Retinal pigment epithelial cell (primary cell): ENCODE measurements around the gene PKNOX2.

Experiments used
- DNase-seq: peaks from one replicate; pipeline ENCODE4 v3.0.0-alpha.2; 2010; ENCODE audit warnings: low read depth
- H3K4me3 ChIP-seq: 2 replicates; pipeline ENCODE4 v1.5.1; 2011; ENCODE audit warnings: mild to moderate bottlenecking, low read length, control low read depth, moderate library complexity
- TF ChIP-seq, protein P1 (sequence below): conservative IDR thresholded peaks from 2 replicates; pipeline ENCODE4 v1.5.1; 2011; ENCODE audit warnings: low read depth, low read length, control low read depth, inconsistent platforms

The PKNOX2 gene

DNA sequence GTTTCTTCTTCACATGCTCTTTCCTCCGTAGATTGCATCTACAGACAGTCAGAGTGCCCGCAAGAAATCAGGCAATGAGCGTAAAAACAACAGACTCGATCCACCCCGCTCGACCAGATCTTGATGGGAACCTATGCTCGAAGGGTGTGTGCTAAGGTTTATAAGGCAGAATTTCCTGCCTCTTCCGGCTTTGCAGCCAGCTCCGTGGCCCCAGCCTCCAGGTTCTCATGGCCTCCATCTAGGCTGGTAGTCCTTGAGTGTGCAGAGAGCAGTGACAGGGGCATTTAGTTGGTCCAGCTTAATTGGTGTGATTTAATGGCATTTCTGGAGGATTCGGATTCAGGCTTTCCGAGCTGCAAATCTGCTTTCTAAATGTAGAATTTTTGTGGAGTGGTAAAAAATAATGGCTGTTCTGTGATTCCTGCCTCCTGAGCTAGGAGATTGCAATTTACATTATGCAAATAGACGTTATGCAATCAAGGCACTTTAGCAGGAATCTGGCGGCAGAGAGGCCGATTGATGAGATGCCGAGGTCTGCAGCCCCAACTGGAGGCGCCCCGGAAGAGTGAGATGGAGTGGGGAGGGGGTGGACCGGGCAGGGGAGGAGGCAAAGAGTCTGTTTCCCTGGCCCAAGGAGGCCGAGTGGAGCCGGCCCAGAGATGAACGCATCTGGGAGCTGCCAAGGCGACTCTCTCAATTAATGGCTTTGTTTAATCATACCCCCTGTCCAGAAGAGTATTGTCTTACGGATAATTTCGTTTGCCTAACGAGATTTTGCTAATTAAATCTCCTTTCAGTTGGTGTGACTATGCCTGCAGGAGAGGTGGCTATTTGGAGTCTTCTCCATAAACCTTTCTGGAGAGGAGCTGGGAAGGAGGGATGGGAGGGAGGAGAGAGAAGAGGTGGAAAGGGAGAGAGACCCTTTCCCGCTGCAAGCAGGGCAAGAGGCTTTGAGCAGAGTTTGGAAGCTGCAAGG is 75.3 kb downstream of the PKNOX2 start:
- TF ChIP-seq, protein P1, sequence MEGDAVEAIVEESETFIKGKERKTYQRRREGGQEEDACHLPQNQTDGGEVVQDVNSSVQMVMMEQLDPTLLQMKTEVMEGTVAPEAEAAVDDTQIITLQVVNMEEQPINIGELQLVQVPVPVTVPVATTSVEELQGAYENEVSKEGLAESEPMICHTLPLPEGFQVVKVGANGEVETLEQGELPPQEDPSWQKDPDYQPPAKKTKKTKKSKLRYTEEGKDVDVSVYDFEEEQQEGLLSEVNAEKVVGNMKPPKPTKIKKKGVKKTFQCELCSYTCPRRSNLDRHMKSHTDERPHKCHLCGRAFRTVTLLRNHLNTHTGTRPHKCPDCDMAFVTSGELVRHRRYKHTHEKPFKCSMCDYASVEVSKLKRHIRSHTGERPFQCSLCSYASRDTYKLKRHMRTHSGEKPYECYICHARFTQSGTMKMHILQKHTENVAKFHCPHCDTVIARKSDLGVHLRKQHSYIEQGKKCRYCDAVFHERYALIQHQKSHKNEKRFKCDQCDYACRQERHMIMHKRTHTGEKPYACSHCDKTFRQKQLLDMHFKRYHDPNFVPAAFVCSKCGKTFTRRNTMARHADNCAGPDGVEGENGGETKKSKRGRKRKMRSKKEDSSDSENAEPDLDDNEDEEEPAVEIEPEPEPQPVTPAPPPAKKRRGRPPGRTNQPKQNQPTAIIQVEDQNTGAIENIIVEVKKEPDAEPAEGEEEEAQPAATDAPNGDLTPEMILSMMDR = no peak
- DNase-seq = no peak
- H3K4me3 ChIP-seq = no peak overlapping the region

DNA sequence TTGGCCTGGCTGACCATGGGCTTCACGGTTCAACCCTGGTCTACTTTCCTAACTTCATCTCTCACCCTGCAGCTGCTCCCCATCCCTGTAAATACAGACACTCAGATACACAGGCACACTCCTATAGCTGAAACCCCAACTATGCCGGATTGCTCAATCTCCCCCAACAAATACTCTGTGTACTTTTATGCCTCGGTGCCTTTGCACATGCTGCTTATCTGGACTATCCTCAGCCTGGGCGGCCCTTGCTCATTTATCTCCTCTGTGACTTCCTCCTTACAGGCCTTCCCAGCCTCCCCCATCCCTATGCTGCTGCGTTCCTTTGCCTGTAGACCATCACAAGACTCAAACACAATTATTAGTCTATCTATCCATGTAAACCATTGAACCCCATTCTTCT is 76.6 kb downstream of the PKNOX2 start:
- DNase-seq = no peak
- H3K4me3 ChIP-seq = no peak overlapping the region
- TF ChIP-seq, protein P1 = no peak

DNA sequence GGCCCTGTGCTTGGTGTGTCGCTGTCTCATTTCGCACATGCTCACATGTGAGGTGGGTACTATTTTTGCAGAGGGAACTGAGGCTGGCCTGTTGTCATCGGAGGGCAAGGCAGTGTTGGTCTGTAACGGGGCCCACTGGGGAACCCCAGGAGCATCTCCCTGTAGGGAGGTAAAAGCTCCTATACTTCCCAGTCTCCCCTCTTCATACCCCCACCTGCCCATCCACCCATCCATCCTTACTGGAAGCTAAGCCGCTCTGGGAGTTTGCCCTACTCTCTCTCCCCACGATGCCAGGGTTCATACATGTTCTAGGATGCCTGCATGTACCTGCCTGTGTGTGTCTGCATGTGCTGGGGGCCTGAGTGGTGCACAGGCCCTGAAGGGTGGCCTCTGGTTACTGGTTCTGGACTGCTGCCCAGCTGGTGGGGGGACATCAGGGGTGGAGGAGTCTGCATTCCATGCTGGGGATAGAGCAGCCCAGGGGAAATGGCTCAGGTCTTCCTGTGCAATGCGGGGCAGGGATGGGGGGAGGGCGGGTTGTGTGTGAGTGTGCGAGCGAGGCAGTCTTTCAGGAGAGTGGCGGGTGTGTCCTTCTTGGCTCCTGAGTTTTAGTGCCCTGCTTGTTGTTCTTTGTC is 77.7 kb downstream of the PKNOX2 start:
- TF ChIP-seq, protein P1 = no peak
- no peak for DNase-seq
- no peak overlapping the region for H3K4me3 ChIP-seq

DNA sequence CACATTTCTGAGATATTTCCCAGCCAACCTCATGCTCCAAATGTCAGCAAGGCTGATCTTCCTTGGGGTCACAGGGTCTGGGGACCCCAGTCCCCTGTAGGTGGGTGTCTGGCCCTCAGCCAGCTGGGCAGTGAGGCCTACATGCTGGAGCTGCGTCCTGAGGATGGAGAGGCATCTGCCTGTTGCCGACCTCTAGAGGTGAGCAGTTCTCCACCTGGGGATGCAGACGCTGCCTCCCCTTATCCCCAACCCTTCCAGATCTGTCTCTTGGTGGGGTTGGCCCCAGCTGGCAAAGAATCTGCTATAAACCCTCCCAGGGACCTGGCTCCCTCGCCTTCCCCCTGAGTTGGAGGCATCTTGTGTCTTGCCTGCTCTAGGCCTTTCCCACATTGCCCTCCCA is 79.6 kb downstream of the PKNOX2 start:
- no peak for DNase-seq
- TF ChIP-seq, protein P1 = no peak
- H3K4me3 ChIP-seq = no peak overlapping the region

DNA sequence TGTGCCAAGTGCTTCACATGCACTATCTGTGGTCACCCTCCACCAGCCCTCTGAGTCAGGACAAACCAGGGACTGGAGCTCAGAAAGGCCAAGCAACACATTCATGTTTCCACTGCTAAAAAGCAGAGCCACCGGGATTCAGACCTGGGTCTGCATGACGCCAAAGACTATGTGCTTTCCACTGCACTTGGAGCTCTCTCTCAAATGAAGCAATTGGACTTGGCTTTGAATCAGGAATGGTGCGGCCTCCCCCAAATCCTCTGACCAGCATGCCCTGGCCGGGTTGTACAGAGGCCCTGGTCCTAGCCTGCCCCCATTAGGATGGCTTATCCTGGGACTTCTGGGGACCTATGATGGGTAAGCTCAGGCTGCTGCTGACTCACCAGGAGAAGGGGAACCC is 80.7 kb downstream of the PKNOX2 start:
- TF ChIP-seq, protein P1 = no peak
- no peak for DNase-seq
- H3K4me3 ChIP-seq = no peak overlapping the region

DNA sequence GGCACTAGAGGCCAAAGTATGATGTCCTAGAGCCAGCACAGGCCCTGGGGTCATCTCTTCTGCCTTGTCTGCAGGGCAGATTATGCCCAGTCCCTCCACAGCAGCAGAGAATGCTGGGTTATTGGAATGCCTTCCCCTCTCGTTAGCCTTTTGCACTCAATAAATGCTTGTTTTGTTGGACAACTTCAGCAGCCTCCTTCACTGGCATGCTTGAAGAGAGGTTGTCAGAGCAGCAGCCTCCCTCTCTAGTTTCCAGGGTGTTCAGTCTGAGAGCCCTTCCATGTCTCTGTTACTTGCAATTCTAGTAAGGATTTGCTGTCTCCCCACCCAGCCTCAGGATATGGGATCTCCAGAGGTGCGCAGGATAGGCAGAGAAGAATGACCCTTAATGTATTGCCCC is 82.9 kb downstream of the PKNOX2 start:
- no peak overlapping the region for H3K4me3 ChIP-seq
- TF ChIP-seq, protein P1 = no peak
- no peak for DNase-seq
